GM12878 (cell line): ENCODE results near the gene RPL22. TPM values are rescaled to one million over a fixed set of nuclear protein-coding genes. Genes with fewer than 3 reads are reported as not detected.

ENCODE experiments used
- ATAC-seq: fragments of 200-7000 bp; cut with Tn5 transposase; 3 replicates; pipeline ENCODE4 v1.9.1; 2020; ENCODE audit warnings: mild to moderate bottlenecking, moderate library complexity
- BruUV-seq: library from RNA; stranded (reverse); fragments of 400-500 nt; replicated peaks from 2 replicates; lab custom pipeline; 2021; lab: Mats Ljungman, UMichigan
- CTCF ChIA-PET: fragments of 300-600 bp; sonication (Branson Sonifier 250); formaldehyde crosslinking; extraction: SDS; loops from one replicate; lab custom pipeline; 2021; ENCODE audit warnings: inconsistent platforms; lab: Yijun Ruan, JAX
- POLR2A ChIA-PET: fragments of 350-600 bp; formaldehyde crosslinking; extraction: SDS; loops from one replicate; lab custom pipeline; 2021; ENCODE audit warnings: inconsistent platforms; lab: Charles Lee
- RAD21 ChIA-PET: fragments of 300-600 bp; sonication (Branson Sonifier 250); formaldehyde crosslinking; loops from one replicate; lab custom pipeline; 2023; ENCODE audit warnings: antibody characterized with exemption; ENCODE audit not compliant: unreplicated experiment; lab: Charles Lee
- SMC1A ChIA-PET: fragments of 300-600 bp; sonication (Branson Sonifier 250); formaldehyde crosslinking; loops from one replicate; lab custom pipeline; 2023; ENCODE audit not compliant: unreplicated experiment, uncharacterized antibody; lab: Charles Lee
- DNase-seq: peaks from one replicate; pipeline ENCODE4 v3.0.0-alpha.2; 2011; ENCODE audit warnings: low read depth, low spot score
- FAIRE-seq: peaks from 3 replicates; lab custom pipeline; 2011; peaks lifted over from hg19 to GRCh38; lab: Jason Lieb, UNC
- H2AFZ ChIP-seq: 2 replicates; pipeline ENCODE4 v1.6.0; 2011; ENCODE audit warnings: low read depth, low read length, control low read depth; ENCODE audit not compliant: control insufficient read depth
- H3K27ac ChIP-seq: 2 replicates; pipeline ENCODE4 v1.5.1; 2011; ENCODE audit warnings: control low read depth; ENCODE audit not compliant: control insufficient read depth, insufficient read depth
- H3K27me3 ChIP-seq, 2 experiments: replicated peaks in 1 of 2; 2 replicates each; pipeline versions ENCODE4 v1.6.0 to v1.6.1; 2011; ENCODE audit warnings: low read length in 1 of 2; ENCODE audit not compliant: control insufficient read depth in 2 of 2, insufficient read depth in 2 of 2
- H3K36me3 ChIP-seq, 2 experiments: 2 replicates each; pipeline ENCODE4 v1.5.1; 2011; ENCODE audit warnings: low read length in 1 of 2; ENCODE audit not compliant: control insufficient read depth in 2 of 2, insufficient read depth in 2 of 2
- H3K4me1 ChIP-seq: 2 replicates; pipeline ENCODE4 v1.6.1; 2011; ENCODE audit warnings: mild to moderate bottlenecking, low read length, moderate library complexity, mixed read lengths; ENCODE audit not compliant: control insufficient read depth, insufficient read depth
- H3K4me2 ChIP-seq: 2 replicates; pipeline ENCODE4 v1.6.0; 2011; ENCODE audit warnings: control low read depth; ENCODE audit not compliant: control insufficient read depth, insufficient read depth
- H3K4me3 ChIP-seq: fragments of 200-600 bp; sonication (generic); 2 replicates; pipeline ENCODE4 v1.5.1; 2016
- H3K79me2 ChIP-seq: 2 replicates; pipeline ENCODE4 v1.6.0; 2011; ENCODE audit warnings: low read length; ENCODE audit not compliant: control insufficient read depth, insufficient read depth
- H3K9ac ChIP-seq: 2 replicates; pipeline ENCODE4 v1.8.0; 2011; ENCODE audit warnings: low read length, control low read depth, mixed read lengths; ENCODE audit not compliant: control insufficient read depth, insufficient read depth
- H3K9me3 ChIP-seq: replicated peaks from 3 replicates; pipeline ENCODE4 v1.5.1; 2011; ENCODE audit warnings: mild to moderate bottlenecking, low read length; ENCODE audit not compliant: control insufficient read depth, insufficient read depth
- H4K20me1 ChIP-seq: 2 replicates; pipeline ENCODE4 v1.6.0; 2011; ENCODE audit not compliant: control insufficient read depth, insufficient read depth
- CREM ChIP-seq: IDR thresholded peaks from 2 replicates; pipeline ENCODE4 v1.6.1; 2014; ENCODE audit warnings: antibody characterized with exemption, low read depth
- FOXK2 ChIP-seq: fragments of 450-650 bp; IDR thresholded peaks from 2 replicates; pipeline ENCODE4 v1.6.1; 2017; ENCODE audit warnings: mild to moderate bottlenecking, moderate library complexity
- HDAC2 ChIP-seq: fragments of 200-600 bp; sonication (generic); IDR thresholded peaks from 2 replicates; pipeline ENCODE4 v1.6.1; 2017
- JUND ChIP-seq: IDR thresholded peaks from 2 replicates; pipeline ENCODE4 v1.6.1; 2012; ENCODE audit warnings: low read depth, mild to moderate bottlenecking, low read length, improper control_type of control experiment, moderate library complexity
- KLF5 ChIP-seq: fragments of 450-650 bp; IDR thresholded peaks from 2 replicates; pipeline ENCODE4 v1.6.1; 2014; ENCODE audit warnings: mild to moderate bottlenecking; ENCODE audit not compliant: partially characterized antibody
- MYC ChIP-seq: IDR thresholded peaks from 2 replicates; pipeline ENCODE4 v1.6.1; 2011; ENCODE audit warnings: mild to moderate bottlenecking, low read length, moderate library complexity, inconsistent platforms; ENCODE audit not compliant: insufficient read depth, insufficient replicate concordance, insufficient read length, severe bottlenecking
- PAX5 ChIP-seq: IDR thresholded peaks from 2 replicates; pipeline ENCODE4 v1.6.1; 2011; ENCODE audit warnings: low read depth, low read length, borderline replicate concordance
- RB1 ChIP-seq: fragments of 450-650 bp; formaldehyde crosslinking; IDR thresholded peaks from 2 replicates; pipeline ENCODE4 v1.6.1; 2017; ENCODE audit warnings: mild to moderate bottlenecking, borderline replicate concordance
- WRNIP1 ChIP-seq: IDR thresholded peaks from 2 replicates; pipeline ENCODE4 v1.6.1; 2011; ENCODE audit warnings: low read depth, low read length, improper control_type of control experiment, borderline replicate concordance
- ZZZ3 ChIP-seq: IDR thresholded peaks from 2 replicates; pipeline ENCODE4 v1.6.1; 2011; ENCODE audit warnings: low read depth; ENCODE audit not compliant: control insufficient read depth, insufficient read length
- WGBS: methylation state at CpG from one replicate; pipeline ENCODE4 v1.1.6; 2016; ENCODE audit warnings: low lambda C conversion rate; ENCODE audit not compliant: insufficient replicate concordance, insufficient coverage; ENCODE audit errors: missing lambda C conversion rate; 5-methylcytosine and 5-hydroxymethylcytosine counted together
- in situ Hi-C: fragments of 300-500 bp; cut with MboI; formaldehyde crosslinking; loops from 9 replicates; pipeline ENCODE4 v1.14.3; 2018; ENCODE audit warnings: mixed read lengths
- intact Hi-C: fragments of 100-400 bp; cut with micrococcal nuclease; formaldehyde crosslinking; loops from one replicate; pipeline ENCODE4 v1.14.2; 2022; ENCODE audit not compliant: unreplicated experiment
- polyA plus RNA-seq, 11 experiments: library from polyadenylated mRNA; depleted of rRNA in 4 of 11; unstranded in 6 of 11; stranded (reverse) in 5 of 11; fragments of >200 nt; fragmentation: Nextera tagmentation in 4 of 11; fragmentation: Illumina TruSeq in 1 of 11; extraction: Ambion mirVana in 4 of 11; extraction: Trizol in 1 of 11; gene quantifications; 1 replicate in 1 of 11; 2 replicates in 10 of 11; pipeline versions ENCODE4 v1.2.1 to v1.2.3, GENCODE V29; 2011 to 2016; ENCODE audit warnings: inconsistent platforms in 2 of 11, missing spikeins in 2 of 11, low read depth in 1 of 11
- total RNA-seq, 4 experiments: library from RNA; depleted of rRNA in 3 of 4; stranded (reverse); fragments of >200 nt in 3 of 4; fragmentation: Illumina TruSeq in 1 of 4; extraction: Trizol in 1 of 4; gene quantifications; 2 replicates each; pipeline versions ENCODE4 v1.2.1 to v1.2.3, GENCODE V29; 2013 to 2021
- TF ChIP-seq, protein P1 (sequence below): fragments of 450-650 bp; IDR thresholded peaks from 2 replicates; pipeline ENCODE4 v1.6.1; 2016; ENCODE audit warnings: mild to moderate bottlenecking
- TF ChIP-seq, protein P2 (sequence below): fragments of 450-650 bp; IDR thresholded peaks from 2 replicates; pipeline ENCODE4 v1.6.1; 2016; ENCODE audit warnings: mild to moderate bottlenecking
- TF ChIP-seq, protein P3 (sequence below): fragments of 450-650 bp; IDR thresholded peaks from 2 replicates; pipeline ENCODE4 v1.6.1; 2017; ENCODE audit warnings: mild to moderate bottlenecking, moderate library complexity
- TF ChIP-seq, protein P4 (sequence below): fragments of 450-650 bp; IDR thresholded peaks from 2 replicates; pipeline ENCODE4 v1.6.1; 2017; ENCODE audit warnings: borderline replicate concordance
- TF ChIP-seq, protein P5 (sequence below): IDR thresholded peaks from 2 replicates; pipeline ENCODE4 v1.6.1; 2011; ENCODE audit warnings: low read depth, low read length, improper control_type of control experiment, borderline replicate concordance

RPL22 gene
- total and polyA plus RNA-seq, 10 of the 15 experiments (the other 5 are each of a cell fraction or from before 2014, with no cell fraction given), result 191 to 560 (median 430) TPM

DNA sequence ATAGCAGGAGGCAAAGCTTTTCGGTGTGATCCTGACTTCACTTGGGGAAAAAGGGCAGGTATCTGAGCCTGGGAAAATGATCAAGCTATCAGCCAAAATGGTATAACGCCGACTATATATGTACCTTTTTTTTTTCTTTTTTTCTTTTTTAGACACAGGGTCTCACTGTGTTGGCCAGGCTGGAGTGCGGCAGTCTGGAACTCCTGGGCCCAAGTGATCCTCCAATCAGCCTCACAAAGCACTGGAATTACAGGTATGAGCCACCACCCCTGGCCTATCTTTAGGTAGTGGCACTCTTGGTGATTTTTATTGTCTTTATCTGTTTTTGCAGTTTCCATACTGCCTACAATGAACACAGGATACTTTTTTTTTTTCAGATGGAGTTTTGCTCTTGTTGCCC lies 37.7 kb upstream of the RPL22 start:
- ChIA-PET POLR2A (no interaction called here), RAD21 (no interaction called here), CTCF (interaction anchor here (1.7 to 3.8 kb wide), 3 partner anchors 10 to 120 kb away, joined by 3 to 16 read pairs (median 10); partner anchors contain the start of gene RNF207), SMC1A (interaction anchor here (1.2 to 2.2 kb wide), 2 partner anchors 10 to 125 kb away, joined by 3 to 6 read pairs; no protein-coding TSS in a partner anchor)
- DNase-seq, result no peak
- intact Hi-C loops, result no loop called here
- Histone ChIP-seq H3K4me1 (peaks cover 5% of the 10 kb centered on the region; the same call in 1 of the 2 replicates), H3K27ac (no peak overlapping the region), H4K20me1 (no peaks in the 10 kb centered on the region), H3K4me2 (no peak overlapping the region), H3K9me3 (no peaks in the 10 kb centered on the region), H3K27me3 (peaks cover 5 to 8% of the 10 kb centered on the region in 2 experiments), H3K9ac (no peak overlapping the region), H3K79me2 (peaks cover 17% of the 10 kb centered on the region), H3K36me3 (peaks cover 0 to 5% of the 10 kb centered on the region in 2 experiments; a peak in 1 of 4 replicates), H3K4me3 (no peak overlapping the region), H2AFZ (no peak overlapping the region)
- ATAC-seq, result no peak
- in situ Hi-C loops, result no loop called here
- WGBS, result 98% methylated on average over 4 of the region's 4 CpGs
- no peak for TF ChIP-seq MYC
- TF ChIP-seq HDAC2, result no peak
- no peak for TF ChIP-seq JUND
- TF ChIP-seq, protein P1, sequence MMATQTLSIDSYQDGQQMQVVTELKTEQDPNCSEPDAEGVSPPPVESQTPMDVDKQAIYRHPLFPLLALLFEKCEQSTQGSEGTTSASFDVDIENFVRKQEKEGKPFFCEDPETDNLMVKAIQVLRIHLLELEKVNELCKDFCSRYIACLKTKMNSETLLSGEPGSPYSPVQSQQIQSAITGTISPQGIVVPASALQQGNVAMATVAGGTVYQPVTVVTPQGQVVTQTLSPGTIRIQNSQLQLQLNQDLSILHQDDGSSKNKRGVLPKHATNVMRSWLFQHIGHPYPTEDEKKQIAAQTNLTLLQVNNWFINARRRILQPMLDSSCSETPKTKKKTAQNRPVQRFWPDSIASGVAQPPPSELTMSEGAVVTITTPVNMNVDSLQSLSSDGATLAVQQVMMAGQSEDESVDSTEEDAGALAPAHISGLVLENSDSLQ, result no peak
- TF ChIP-seq, protein P2, sequence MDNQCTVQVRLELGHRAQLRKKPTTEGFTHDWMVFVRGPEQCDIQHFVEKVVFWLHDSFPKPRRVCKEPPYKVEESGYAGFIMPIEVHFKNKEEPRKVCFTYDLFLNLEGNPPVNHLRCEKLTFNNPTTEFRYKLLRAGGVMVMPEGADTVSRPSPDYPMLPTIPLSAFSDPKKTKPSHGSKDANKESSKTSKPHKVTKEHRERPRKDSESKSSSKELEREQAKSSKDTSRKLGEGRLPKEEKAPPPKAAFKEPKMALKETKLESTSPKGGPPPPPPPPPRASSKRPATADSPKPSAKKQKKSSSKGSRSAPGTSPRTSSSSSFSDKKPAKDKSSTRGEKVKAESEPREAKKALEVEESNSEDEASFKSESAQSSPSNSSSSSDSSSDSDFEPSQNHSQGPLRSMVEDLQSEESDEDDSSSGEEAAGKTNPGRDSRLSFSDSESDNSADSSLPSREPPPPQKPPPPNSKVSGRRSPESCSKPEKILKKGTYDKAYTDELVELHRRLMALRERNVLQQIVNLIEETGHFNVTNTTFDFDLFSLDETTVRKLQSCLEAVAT, result no peak
- TF ChIP-seq KLF5, result no peak
- TF ChIP-seq WRNIP1, result no peak
- TF ChIP-seq RB1, result no peak
- no peak for TF ChIP-seq FOXK2
- TF ChIP-seq, protein P3, sequence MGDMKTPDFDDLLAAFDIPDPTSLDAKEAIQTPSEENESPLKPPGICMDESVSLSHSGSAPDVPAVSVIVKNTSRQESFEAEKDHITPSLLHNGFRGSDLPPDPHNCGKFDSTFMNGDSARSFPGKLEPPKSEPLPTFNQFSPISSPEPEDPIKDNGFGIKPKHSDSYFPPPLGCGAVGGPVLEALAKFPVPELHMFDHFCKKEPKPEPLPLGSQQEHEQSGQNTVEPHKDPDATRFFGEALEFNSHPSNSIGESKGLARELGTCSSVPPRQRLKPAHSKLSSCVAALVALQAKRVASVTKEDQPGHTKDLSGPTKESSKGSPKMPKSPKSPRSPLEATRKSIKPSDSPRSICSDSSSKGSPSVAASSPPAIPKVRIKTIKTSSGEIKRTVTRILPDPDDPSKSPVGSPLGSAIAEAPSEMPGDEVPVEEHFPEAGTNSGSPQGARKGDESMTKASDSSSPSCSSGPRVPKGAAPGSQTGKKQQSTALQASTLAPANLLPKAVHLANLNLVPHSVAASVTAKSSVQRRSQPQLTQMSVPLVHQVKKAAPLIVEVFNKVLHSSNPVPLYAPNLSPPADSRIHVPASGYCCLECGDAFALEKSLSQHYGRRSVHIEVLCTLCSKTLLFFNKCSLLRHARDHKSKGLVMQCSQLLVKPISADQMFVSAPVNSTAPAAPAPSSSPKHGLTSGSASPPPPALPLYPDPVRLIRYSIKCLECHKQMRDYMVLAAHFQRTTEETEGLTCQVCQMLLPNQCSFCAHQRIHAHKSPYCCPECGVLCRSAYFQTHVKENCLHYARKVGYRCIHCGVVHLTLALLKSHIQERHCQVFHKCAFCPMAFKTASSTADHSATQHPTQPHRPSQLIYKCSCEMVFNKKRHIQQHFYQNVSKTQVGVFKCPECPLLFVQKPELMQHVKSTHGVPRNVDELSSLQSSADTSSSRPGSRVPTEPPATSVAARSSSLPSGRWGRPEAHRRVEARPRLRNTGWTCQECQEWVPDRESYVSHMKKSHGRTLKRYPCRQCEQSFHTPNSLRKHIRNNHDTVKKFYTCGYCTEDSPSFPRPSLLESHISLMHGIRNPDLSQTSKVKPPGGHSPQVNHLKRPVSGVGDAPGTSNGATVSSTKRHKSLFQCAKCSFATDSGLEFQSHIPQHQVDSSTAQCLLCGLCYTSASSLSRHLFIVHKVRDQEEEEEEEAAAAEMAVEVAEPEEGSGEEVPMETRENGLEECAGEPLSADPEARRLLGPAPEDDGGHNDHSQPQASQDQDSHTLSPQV, result no peak
- TF ChIP-seq ZZZ3, result no peak
- TF ChIP-seq, protein P4, sequence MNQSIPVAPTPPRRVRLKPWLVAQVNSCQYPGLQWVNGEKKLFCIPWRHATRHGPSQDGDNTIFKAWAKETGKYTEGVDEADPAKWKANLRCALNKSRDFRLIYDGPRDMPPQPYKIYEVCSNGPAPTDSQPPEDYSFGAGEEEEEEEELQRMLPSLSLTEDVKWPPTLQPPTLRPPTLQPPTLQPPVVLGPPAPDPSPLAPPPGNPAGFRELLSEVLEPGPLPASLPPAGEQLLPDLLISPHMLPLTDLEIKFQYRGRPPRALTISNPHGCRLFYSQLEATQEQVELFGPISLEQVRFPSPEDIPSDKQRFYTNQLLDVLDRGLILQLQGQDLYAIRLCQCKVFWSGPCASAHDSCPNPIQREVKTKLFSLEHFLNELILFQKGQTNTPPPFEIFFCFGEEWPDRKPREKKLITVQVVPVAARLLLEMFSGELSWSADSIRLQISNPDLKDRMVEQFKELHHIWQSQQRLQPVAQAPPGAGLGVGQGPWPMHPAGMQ, result no peak
- no peak for TF ChIP-seq PAX5
- TF ChIP-seq, protein P5, sequence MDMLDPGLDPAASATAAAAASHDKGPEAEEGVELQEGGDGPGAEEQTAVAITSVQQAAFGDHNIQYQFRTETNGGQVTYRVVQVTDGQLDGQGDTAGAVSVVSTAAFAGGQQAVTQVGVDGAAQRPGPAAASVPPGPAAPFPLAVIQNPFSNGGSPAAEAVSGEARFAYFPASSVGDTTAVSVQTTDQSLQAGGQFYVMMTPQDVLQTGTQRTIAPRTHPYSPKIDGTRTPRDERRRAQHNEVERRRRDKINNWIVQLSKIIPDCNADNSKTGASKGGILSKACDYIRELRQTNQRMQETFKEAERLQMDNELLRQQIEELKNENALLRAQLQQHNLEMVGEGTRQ, result no peak
- no peak for TF ChIP-seq CREM
- FAIRE-seq, result no peak
- BruUV-seq, result no TSS peak
